Measurements from ENCODE around the gene ZNF91.
"Not testable (repeated sequence)": the region's sequence is repeated elsewhere in the genome, so short reads cannot be mapped to it uniquely, and the experiment has no call there.

ZNF91 gene

GRCh38 chr19:23304238-23304637, 91.0 kb downstream of the ZNF91 start:
- no peaks in the 10 kb centered on the region for H3K27me3 ChIP-seq (replicated peaks in 2 of 5; ENCODE audit: control insufficient read depth in 4 of 5, insufficient read depth in 5 of 5, low read length in 4 of 5)
- CTCF ChIA-PET = no interaction called here
- DNase-seq = no peak
- H3K36me3 ChIP-seq (ENCODE audit: control insufficient read depth in 4 of 4, insufficient read depth in 4 of 4, low read length in 3 of 4) = no peaks in the 10 kb centered on the region
- no peaks in the 10 kb centered on the region for H3K4me1 ChIP-seq (ENCODE audit: control extremely low read depth in 1 of 4, control insufficient read depth in 4 of 4, insufficient read depth in 4 of 4, low read length in 3 of 4)
- H3K4me3 ChIP-seq (ENCODE audit: control insufficient read depth in 1 of 7, extremely low read depth in 1 of 7, insufficient read depth in 4 of 7, low read depth in 2 of 7, low read length in 6 of 7) = no peak overlapping the region
- H3K9me3 ChIP-seq (ENCODE audit: control extremely low read depth in 1 of 5, control insufficient read depth in 4 of 5, insufficient read depth in 2 of 5, low read depth in 1 of 5, low read length in 4 of 5) = peaks cover 4 to 31% (median 7%) of the 10 kb centered on the region in 5 experiments
- 95% methylated on average over 3 of the region's 3 CpGs for WGBS (ENCODE audit: insufficient coverage)
- H3K27ac ChIP-seq (ENCODE audit: insufficient read depth in 1 of 2, low read depth in 1 of 2, low read length in 2 of 2, poor library complexity in 1 of 2, severe bottlenecking in 2 of 2) = no peak overlapping the region
- POLR2A ChIA-PET = no interaction called here

GRCh38 chr19:23294141-23294540, 101.1 kb downstream of the ZNF91 start:
- POLR2A ChIA-PET = no interaction called here
- Histone ChIP-seq H3K36me3 (ENCODE audit: control insufficient read depth in 4 of 4, insufficient read depth in 4 of 4, low read length in 3 of 4) (no peaks in the 10 kb centered on the region), H3K27ac (ENCODE audit: insufficient read depth in 1 of 2, low read depth in 1 of 2, low read length in 2 of 2, poor library complexity in 1 of 2, severe bottlenecking in 2 of 2) (no peak overlapping the region), H3K4me1 (ENCODE audit: control extremely low read depth in 1 of 4, control insufficient read depth in 4 of 4, insufficient read depth in 4 of 4, low read length in 3 of 4) (no peaks in the 10 kb centered on the region), H3K4me3 (ENCODE audit: control insufficient read depth in 1 of 7, extremely low read depth in 1 of 7, insufficient read depth in 4 of 7, low read depth in 2 of 7, low read length in 6 of 7) (no peak overlapping the region), H3K9me3 (ENCODE audit: control extremely low read depth in 1 of 5, control insufficient read depth in 4 of 5, insufficient read depth in 2 of 5, low read depth in 1 of 5, low read length in 4 of 5) (peaks cover 0 to 2% (median 0%) of the 10 kb centered on the region in 5 experiments), H3K27me3 (replicated peaks in 2 of 5; ENCODE audit: control insufficient read depth in 4 of 5, insufficient read depth in 5 of 5, low read length in 4 of 5) (no peaks in the 10 kb centered on the region)
- 88% methylated on average over 1 of the region's 4 CpGs for WGBS (ENCODE audit: insufficient coverage)
- CTCF ChIA-PET = no interaction called here
- no peak for DNase-seq

GRCh38 chr19:23289966-23290365, 105.3 kb downstream of the ZNF91 start:
- CTCF ChIA-PET; H3K27ac ChIP-seq (ENCODE audit: insufficient read depth in 1 of 2, low read depth in 1 of 2, low read length in 2 of 2, poor library complexity in 1 of 2, severe bottlenecking in 2 of 2); H3K27me3 ChIP-seq (replicated peaks in 2 of 5; ENCODE audit: control insufficient read depth in 4 of 5, insufficient read depth in 5 of 5, low read length in 4 of 5); POLR2A ChIA-PET; DNase-seq; H3K4me3 ChIP-seq (ENCODE audit: control insufficient read depth in 1 of 7, extremely low read depth in 1 of 7, insufficient read depth in 4 of 7, low read depth in 2 of 7, low read length in 6 of 7); H3K9me3 ChIP-seq (ENCODE audit: control extremely low read depth in 1 of 5, control insufficient read depth in 4 of 5, insufficient read depth in 2 of 5, low read depth in 1 of 5, low read length in 4 of 5); H3K4me1 ChIP-seq (ENCODE audit: control extremely low read depth in 1 of 4, control insufficient read depth in 4 of 4, insufficient read depth in 4 of 4, low read length in 3 of 4); H3K36me3 ChIP-seq (ENCODE audit: control insufficient read depth in 4 of 4, insufficient read depth in 4 of 4, low read length in 3 of 4): not testable (repeated sequence)
- WGBS (ENCODE audit: insufficient coverage) = 97% methylated on average over 25 of the region's 26 CpGs

Data from common myeloid progenitor, CD34-positive (primary cell).